Dedifferentiated amniotic fluid mesenchymal stem cell (primary cell): Measurements from ENCODE around the gene NEURL1B.

ENCODE experiments used
- DNase-seq: peaks from one replicate; pipeline ENCODE4 v3.0.0-alpha.2; 2016; ENCODE audit errors: extremely low spot score

NEURL1B gene

DNA sequence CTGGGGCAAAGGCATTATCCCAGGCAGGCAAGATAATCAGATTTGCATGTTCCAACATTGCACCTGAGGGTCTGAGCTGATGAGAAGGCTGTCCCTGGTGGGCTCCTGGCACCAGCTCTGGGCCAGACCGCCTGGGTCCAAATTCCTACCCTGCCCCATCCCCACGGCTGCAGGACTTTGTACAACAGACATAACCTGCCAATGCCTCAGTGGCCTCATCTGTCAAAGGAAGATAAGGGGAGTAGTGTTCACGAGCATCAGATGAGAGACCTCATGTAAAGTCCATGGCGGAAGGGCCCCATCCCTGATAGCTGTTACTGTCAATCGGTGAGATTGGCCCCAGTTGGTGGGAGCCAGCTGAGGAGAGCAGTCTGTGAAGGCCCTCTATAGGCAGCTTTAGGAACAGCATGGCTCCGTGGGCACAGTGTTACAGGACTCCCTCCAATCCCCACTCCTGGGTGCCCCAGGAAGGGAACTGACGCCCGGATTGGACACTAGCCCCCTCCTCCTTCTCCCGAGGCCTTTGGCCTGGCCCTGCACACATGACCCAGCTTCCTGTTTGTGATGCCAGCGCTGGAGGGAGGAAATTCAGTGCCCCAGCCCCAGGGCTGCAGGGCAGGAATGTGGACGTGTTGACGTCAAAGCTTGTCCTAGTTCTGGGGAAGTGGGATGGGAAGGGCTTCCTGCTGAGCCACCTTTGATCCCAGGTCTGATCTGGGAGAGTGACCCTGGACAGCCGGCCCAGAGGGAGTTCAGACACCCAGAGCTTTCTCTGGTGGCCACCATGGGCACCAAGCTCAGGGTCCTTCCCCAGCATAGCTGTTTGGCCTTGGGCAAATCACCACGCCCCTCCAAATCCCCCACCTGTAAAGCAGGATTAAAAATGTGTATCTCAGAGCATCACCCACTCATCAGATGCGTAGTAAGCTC, 73.7 kb downstream of the NEURL1B start:
- DNase-seq: peak; percentile 42

DNA sequence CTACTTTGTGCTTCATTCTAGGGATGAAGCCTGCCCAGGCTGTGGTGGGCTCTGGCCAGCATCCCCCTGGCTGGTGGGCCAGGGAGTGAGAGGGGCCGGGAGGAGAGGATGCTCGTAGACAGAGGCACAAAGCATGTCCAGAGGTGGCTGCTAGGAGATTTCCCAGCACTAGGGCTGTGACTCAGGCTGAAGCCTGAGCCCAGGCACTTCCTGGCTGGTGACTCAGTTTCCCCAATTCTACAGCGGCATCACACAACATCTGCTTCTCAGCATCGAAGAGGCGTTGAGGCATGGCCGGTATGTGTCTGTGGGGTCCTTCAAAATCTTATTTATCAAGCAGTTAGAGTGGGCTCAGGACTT, 74.3 kb downstream of the NEURL1B start:
- no peak for DNase-seq

DNA sequence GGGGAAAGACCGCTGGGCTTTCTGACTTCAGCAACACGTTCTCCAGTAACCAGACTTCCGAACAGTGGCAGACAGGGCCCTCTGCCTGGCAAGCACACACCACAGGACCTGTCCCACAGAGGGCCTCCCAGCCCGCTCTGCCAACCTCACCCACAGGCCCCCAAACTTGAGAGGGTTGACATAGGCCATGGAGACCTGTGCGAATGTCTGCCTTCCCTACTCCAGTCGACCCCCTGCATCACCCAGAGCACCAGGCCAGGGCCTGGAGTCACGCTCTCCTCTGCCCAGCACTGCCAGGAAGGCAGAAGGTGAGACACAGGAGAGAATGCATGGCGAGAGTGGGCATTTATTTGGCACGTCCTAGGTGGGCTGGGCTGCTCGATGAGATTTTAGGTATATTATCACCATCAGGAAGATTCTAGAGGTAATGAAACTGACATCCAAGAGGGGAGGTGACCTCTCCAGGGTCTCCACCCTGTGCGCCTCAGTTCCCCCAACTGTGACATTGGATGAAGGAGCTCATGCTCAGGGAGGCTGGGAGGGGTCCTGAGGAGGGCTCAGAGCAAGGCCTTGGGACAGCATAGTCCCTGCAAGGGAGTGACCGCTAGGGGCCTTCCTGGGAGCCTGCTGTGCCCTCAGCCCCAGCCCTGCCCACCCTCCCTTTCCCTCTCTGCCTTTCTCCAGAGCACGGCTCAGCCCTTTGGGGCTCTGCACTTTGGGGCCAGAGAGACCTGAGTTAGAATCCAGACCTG, 75.0 kb downstream of the NEURL1B start:
- DNase-seq: no peak

DNA sequence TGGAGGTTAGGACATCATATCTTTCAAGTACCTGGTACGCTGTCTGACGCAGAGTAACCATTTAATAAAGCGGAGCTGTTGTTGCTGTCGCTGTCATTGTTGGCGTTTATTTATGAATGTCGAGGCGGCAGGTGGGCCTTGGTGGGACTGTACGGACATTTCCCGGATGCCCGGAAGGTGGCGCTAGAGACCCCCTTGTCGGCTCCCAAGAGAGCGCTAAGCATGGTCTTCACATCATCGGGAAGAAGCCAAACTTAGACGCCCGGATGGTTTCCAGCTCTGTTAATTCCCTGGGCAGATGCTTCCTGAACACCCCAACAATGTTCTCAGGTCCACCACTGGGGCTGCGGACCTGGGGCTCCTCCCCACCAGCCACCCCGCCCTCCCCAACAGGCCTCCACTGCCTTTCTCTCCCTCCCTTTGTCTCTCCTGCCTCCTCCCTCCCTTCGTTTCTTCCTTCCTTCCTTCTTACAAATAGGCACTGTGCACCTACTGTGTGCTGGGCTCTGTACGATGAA, 75.8 kb downstream of the NEURL1B start:
- DNase-seq: peak; percentile 82

DNA sequence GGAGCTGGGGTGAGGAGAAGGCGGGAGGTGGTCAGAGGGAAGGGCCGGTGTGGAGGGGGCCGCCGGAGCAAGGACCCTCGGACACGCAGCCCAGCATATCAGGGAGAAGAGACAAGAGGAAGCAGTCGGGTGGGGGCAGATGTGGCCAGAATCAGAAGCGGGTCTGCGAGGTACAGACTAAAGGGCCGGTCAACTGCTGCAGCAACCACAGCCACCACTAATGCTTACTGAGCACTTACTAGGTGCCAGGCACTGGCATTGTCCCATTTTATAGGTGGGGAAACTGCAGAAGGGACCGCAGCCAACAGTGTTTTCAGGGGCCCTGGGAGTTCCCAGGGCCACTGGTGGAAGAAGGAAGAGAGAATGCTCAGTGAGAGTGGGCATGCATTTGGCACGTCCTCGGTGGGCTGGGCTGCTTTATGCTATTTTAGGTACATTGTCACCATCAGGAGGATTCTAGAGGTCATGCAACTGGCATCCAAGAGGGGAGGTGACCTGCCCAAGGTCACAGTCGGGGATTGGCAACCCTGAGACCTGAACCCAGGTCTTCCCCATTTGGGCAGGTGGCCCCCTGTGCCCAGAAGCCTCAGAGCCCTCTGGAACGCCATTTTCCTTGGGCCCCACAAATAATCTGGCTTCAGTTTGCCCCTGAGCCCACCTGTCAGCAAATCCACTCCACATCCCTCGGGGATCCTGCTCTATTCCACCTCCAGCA, 76.6 kb downstream of the NEURL1B start:
- no peak for DNase-seq

DNA sequence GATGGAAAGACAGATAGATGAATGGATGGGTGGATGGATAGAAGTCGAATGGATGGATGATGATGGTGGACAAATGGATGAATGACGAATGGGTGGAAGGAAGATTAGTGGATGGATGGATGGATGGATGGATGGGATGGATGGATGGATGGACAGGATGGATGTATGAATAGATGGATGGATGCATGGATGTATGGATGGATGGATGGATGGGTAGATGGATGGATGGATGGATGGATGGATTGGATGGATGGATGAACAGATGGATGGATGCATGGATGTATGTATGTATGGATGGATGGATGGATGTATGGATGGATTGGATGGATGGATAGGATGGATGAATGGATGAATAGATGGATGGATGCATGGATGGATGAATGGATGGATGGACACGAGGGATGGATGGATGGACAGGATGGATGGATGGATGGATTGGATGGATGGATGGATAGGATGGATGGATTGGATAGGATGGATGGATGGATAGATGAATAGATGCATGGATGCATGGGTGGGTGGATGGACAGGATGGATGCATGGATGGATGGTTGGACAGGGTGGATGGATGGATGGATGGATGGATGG, 77.6 kb downstream of the NEURL1B start:
- no peak for DNase-seq

DNA sequence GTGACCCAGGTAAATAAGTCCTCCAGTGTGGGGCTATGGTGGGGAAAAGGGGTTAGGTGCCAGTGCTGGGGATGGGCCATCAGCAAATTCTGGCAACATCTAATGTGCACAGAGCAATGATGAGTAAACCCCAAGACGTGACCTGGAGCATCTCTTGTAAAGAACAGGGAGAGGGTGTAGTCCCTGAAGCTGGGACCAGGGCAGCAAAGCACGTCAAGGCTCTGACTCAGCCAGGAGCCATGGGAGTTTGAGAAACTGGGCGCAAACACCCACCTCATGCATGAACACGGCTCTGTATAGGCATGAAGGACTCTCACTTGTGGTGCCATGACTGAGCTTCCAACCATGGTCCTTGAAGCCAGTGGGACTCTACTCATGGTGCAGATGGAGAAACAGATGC, 78.1 kb downstream of the NEURL1B start:
- no peak for DNase-seq

DNA sequence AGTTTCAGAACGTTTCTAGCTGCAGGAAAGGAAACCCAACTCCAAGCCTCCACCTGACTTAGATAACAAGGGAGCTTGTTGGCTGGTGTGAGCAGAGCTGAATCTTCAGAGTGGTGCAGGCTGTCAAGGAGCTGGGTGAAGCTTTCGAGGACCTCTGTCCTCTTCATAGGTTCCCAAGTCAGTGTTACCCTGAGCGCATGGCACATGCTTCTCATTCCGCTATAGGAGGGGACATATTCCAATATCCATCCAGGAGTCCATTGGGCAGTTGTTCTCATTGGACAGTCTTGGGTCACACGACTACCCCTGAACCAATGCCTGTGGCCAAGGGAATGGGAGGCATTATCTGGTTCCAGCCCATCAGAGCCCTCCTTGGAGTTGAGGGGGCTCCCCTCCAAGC, 79.6 kb downstream of the NEURL1B start:
- DNase-seq: no peak

DNA sequence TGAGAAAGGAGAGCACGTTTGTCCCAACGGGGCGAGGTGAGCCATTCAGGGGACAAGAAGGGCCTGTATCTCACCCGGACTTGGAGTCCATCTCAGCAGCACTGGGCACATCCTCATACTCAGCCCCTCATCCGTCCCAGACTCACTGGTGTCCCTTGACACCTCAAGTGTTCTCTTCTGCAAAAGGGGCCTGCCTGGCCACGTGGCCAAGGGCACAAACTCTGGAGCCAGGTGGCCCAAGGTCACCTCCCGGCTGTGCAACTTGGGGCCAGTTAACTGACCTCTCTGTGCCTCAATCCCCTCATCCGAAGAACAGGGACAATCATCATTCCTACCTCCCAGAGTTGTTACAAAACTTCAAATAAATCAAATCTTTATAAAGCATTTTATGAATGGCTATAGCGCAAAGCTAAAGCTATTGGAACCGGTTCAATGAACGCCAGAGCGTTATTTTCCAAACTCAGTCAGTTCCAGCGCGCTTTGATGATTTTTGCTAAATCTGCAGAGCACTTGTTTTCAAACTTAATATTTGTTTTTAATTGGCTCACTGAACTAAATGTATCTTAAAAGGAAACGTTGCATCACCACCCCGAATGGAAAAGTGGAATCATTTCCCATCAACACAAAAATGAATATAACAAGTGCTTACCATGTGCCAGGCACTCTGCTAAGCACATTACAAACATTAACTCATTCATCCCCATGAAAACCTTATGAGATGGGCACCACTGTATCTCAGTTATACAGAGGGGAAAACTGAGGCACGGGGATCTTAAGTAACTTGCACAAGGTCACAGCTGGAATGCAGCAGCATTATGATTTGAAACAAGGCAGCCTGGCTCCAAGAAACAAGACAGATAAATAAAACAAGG, 80.6 kb downstream of the NEURL1B start:
- peak; percentile 43 for DNase-seq

DNA sequence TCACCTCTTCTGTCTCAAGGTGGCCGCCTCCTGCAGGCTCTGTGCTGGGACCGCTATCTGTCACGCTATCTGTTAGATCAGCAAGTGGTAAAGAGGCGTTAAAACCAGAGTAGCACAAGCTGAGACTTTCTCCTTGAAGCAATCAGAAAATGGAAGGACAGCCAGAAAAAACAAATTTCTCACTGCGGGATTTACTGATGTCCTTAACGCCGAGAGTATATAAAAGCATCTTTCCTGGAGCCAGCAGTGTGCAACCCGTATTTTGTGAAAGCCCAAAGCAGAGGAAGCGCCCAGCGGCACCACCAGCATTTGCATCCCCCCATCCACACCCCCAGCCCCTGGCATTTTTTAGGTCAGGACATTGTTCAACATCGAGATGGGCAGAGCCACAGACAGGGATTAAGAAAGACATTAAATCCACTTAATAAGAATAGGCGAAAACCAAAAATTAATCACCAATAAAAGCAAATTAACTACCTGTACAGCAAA, 81.3 kb downstream of the NEURL1B start:
- no peak for DNase-seq

DNA sequence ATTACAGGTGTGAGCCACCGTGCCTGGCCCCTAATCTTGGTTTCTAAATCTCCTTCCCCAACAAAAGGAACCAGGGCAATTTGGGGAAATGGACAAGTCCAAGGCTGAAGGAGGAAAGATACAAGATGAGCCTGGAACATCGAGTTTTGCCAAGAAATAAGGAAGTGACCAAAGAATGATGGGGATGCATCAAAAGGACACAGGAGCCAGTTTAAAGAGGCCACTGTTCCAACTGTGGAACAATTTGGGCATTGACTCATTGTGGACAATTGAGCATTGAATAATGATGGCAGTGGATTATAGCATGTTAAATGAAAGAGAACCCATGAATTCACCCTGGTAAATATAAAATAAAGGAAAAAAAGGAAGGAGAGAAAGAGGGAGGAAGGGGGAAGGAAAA, 82.4 kb downstream of the NEURL1B start:
- no peak for DNase-seq

DNA sequence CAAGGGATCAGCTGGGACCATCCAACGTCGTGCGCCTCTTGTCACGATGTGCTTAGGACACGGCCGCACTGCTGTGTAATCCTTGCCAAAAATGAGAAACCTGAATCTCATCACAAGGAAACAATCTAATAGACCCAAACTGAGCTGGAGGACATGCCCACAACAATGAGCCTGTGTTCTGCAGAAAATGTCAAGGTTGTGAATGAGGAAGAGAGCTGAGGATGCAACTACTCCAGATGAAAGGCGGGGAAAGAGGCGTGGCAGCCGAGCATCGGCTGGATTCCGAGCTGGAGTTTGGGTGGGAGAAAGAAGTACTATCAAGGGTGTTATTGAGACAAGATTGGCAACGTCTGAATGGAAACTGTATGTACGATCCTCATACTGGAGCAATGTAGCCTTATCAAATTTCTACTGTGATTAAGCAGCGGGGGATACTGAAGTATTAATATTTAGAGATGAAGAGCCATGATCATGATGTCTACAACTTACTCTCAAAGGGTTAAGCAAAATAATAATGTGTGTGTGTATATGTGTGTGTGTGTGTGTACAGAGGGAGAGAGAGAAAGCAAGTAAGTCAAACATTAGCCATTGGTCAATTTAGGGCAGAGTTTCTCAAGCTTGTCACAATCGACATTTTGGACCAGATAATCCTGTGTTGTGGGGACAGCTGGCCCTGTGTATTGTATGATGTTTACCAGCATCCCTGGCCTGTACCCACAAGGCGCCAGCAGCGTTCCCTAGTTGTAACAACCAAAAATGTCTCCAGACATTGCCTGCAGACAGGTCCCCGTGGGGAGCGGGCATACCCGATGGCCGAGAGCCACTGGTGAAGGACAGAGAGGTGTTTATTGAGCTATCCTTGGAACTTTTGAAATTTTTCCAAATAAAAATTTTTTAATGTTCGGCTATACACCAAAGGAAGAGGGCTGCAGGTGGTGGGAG, 83.5 kb downstream of the NEURL1B start:
- no peak for DNase-seq

DNA sequence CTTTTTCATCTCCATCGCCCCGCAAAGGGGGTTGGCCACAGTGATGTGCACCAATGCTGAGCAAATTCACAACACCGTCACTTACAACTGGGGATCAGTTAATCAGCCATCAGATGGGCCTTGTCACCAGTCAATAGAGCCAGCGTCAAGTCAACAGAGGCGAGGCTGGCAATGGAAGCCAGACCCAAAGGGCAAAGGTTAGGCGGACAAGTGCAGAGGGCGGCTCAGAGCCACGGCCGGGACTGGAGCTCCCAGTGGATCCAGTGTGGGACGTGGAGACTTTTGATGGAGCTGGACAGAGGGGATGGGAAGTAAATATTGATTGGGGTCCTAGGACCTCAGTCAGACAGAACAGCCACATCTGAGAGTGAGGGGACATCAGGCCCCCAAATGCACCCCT, 84.2 kb downstream of the NEURL1B start:
- no peak for DNase-seq

DNA sequence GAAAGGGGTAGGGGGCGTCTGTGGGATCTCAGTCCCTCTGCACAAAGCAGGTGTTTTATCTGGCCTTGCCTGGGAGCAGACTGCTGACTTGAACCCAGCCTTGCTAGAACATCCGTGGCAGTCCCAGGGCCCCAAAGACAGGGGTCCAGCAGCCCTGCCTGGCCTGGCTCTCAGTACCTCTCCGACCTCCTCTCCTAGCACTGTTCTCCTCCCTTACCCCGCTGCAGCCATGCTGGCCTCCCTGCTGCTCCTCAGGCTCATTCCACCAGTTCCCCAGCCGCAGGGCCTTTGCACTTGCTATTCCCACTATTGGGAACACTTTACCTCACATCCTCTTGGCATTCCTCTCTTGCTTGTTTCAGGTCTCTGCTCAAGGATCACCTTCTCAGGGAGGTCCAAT, 84.7 kb downstream of the NEURL1B start:
- no peak for DNase-seq

DNA sequence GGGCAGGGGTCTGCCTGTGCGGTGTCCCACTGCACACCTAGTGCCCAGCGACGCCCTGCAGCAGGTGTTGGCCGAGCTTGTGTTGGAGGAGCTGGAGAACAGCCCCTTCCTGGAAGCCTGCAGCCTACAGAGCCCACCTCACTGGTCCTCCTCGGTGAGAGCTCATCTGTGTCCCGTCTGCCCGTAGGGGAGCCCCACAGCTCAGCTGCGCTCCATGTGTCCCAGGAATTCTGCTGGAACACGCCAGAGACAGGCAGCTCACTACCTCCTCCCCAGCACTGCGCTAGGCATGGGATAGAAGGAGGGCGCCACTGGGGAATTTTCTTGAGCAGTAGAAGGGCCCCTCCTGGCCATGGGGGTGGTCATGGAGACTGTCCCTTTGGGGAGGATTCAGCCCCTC, 85.9 kb downstream of the NEURL1B start:
- DNase-seq: no peak

DNA sequence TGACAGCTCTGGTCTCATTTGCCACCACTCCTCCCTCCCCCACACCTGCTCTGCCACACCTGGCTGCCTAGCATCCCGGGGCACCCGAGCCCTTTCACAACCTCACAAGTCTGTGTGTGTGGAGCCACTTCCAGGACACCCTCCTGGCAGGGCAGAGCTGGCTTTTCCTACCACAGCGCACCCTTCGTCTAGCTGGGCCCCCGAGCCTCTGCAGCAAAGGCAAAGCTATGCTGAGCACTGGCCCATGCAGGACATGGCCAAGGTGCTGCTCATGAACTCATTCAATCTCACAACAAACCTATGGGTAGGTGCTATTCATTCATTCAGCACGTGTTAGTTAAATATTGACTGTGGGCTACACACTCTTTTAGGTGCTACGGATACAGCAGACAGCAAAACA, 86.5 kb downstream of the NEURL1B start:
- DNase-seq: no peak

DNA sequence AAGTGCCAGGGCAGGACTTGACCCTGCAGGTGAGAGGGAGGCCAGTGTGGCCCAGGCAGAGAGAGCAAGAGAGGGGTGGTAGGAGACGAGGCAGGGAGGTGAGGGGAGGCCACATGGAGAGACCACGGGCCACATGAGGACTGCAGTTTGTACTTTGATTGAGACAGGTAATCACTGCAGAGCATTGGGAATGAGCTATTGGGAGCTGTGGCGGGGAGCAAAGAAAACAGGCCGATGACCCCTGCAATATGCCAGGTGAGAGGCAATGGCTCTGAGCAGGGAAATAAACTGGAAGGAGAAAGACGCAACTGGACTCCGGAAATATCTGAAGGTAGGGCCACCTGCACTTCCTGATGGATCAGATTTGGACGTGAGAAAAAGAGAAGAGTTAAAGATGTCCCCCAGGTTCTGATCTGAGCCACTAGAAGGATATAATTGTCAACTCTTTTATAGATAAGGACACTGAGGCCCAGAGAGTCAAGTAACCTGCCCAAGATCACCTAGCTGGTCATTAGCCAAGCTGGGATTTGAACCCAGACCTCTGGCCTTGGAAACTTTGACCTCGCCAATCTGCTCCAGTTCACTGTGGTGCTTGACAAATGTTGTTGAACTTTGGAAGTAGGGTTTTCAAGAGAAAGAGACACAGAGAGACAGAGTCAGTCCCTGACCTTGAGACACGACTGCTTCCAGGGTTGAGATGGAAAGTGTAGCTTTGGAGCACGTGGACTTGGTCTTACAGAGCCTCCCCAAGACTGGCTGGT, 87.6 kb downstream of the NEURL1B start:
- DNase-seq: no peak

DNA sequence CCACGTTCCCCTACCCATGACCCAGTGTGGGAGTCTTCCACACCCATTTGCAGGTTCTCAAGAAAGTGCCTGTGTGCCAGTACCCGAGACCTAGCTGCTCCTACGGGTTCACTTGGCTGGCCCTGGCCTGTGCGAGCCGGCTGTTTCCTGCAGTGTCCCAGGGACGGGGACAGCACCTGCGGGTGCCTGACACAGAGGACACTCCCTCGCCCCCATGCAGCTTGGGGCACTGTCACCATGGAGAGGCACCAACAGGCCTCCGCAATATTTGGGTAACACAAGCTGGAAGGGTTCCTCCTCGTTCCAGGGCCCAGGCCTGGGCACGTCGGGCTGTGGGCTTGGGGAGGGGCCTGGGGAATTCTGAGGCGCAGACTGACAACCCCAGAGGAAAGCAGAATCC, 88.5 kb downstream of the NEURL1B start:
- DNase-seq: no peak

DNA sequence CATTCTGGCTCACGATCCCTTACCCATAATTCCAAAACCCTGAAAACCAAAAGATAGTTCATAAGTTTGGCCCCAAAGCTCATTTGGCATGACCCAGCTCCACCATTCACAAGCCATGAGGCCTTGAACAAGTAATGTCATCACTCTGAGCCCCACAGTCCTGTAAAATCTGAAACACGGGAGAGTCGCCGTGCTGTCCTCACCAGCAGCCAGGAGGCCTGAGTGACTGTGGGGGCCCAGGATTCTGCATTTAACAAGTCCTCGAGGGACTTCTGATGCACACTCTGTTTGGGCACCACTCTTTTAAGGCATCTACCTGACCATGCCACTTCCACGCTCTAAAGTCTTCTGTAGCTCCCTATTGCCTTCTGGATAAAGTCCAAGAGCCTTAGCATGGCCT, 89.2 kb downstream of the NEURL1B start:
- no peak for DNase-seq
